Neural cell (in vitro differentiated cells): ENCODE measurements around the gene ARID1A.

ENCODE experiments used
- POLR2AphosphoS5 ChIP-seq: IDR thresholded peaks from 2 replicates; pipeline ENCODE4 v1.6.1; 2012
- TF ChIP-seq, protein P1 (sequence below): fragments of 450-650 bp; IDR thresholded peaks from 2 replicates; pipeline ENCODE4 v1.5.1; 2014; ENCODE audit warnings: antibody characterized with exemption, mild to moderate bottlenecking, moderate library complexity; ENCODE audit not compliant: poor library complexity, severe bottlenecking

DNA sequence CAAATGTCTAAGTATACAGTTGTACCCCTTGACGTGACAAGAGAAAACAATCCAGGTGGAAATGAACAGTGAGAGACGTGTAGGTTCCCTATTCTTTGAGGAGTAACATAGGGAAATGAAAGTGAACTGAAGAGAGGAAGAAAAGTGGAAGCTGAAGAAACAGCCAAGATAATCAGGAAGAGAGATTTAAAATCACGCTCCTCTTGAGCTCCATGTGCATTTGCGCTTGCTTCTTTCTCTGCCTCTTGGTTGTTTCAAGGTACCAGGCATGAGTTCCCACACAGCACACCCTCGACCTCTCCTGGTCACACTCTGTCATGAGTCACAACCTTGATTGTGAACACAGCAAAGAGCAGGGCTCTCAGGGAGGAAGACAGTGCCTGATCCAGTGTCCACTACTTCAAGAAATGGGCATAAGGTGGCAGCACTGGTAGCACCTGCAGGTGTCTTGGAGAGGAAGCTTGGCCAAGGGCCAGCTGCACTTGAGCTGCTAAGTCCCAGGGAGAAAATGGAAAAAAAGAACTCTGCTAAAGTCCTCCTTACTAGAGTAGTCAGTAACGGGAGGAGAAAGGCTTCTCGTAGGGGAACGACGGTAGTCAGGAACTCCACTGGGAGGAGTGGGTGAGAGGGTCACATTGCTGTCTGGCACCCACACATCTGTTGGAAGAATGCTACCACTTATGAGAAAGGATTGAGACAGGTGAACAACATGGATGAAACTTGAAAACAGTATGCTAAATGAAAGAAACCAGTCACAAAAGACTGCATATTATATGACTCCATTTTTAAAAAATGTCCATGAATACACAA is 18.3 kb upstream of the ARID1A start:
- TF ChIP-seq, protein P1, sequence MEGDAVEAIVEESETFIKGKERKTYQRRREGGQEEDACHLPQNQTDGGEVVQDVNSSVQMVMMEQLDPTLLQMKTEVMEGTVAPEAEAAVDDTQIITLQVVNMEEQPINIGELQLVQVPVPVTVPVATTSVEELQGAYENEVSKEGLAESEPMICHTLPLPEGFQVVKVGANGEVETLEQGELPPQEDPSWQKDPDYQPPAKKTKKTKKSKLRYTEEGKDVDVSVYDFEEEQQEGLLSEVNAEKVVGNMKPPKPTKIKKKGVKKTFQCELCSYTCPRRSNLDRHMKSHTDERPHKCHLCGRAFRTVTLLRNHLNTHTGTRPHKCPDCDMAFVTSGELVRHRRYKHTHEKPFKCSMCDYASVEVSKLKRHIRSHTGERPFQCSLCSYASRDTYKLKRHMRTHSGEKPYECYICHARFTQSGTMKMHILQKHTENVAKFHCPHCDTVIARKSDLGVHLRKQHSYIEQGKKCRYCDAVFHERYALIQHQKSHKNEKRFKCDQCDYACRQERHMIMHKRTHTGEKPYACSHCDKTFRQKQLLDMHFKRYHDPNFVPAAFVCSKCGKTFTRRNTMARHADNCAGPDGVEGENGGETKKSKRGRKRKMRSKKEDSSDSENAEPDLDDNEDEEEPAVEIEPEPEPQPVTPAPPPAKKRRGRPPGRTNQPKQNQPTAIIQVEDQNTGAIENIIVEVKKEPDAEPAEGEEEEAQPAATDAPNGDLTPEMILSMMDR: peak; percentile 41
- no peak for TF ChIP-seq POLR2AphosphoS5
